ENCODE results near the gene HIVEP2.

Gene HIVEP2

GRCh38 chr6:142886431-142887170, 58.4 kb downstream of the HIVEP2 start:
- TF ChIP-seq CTCF (IDR thresholded peaks at IDR 0.05; ENCODE audit: low read length, missing control alignments): peak; percentile 47
- peak; percentile 72 for DNase-seq (ENCODE audit: low read depth)
- no peak overlapping the region for H3K4me3 ChIP-seq (replicated peaks; ENCODE audit: low read depth, low read length)

DNA sequence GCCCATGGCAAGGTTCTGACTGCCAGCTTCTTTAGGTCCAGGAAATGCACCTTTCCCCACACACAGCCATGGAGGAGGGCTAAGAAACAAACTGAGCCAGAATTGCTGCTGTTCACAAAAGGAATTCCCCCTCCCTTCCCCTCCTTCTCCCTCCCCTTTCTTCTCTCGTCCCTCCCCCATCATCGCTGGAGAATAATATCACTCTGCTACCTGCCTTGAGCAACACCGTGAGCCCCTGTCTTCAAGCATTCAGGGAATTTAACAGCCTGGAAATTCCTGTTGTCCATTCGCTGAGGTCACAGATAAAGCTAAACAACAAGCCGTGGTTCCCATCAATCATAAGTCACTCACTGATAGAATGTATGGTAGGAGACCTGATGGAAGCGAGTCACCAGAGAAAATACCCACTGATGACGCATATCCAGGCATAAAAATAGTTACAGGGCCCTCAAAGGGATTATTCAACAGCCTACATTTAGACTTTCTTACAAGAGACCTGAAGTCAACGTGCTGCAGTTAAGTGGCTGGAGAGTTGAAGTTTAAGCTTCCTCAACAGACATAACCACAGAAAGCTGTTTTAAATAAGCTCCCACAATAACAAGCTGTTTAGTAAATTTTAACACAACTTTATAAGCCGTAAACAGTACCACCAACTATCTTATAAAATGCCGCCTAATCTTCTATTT, 59.7 kb downstream of the HIVEP2 start:
- no peak for TF ChIP-seq CTCF (IDR thresholded peaks at IDR 0.05; ENCODE audit: low read length, missing control alignments)
- DNase-seq (ENCODE audit: low read depth): peak; percentile 99
- peak overlapping the region; percentile 42 for H3K4me3 ChIP-seq (replicated peaks; ENCODE audit: low read depth, low read length)

DNA sequence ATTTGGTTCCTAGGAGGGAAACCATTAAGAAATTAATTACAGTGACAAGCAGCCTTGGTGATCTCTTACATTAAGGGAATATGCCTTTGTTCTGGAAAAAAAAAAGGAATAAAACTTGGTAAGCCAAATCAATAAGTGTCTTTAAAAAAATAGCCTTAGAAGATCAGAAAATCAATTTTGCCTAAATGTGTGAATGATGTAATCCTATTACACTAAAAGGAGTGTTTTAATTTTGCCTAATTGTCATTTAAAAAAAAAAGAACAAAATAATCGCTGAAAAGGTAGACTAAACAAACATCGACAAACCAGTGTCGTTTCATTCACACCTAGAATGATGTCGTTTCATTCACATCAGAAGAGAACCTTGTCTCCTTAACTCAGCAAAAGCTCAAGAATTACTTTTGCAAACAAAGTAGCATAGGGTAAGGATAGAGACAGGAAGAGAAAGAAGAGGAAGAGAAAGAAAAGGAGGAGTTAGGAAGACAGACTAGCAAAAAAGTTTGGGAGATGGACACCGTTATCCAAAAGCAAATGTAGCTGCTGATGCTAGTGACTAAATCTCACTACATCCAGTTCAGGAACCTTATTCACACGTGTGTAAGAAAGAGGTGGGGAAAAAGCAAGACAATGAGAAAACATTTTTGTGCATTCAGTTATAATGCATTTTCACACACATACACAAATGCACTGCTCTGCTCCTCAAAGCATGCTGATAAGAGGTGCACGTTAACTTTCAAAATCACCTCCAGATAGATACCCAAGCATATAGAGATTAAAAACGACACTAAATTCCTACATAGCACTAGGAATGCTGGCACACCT, 60.6 kb downstream of the HIVEP2 start:
- no peak for TF ChIP-seq CTCF (IDR thresholded peaks at IDR 0.05; ENCODE audit: low read length, missing control alignments)
- DNase-seq (ENCODE audit: low read depth): peak; percentile 17
- H3K4me3 ChIP-seq (replicated peaks; ENCODE audit: low read depth, low read length): peak overlapping the region; percentile 42

GRCh38 chr6:142883011-142883410, 62.0 kb downstream of the HIVEP2 start:
- H3K4me3 ChIP-seq (replicated peaks; ENCODE audit: low read depth, low read length): no peak overlapping the region
- TF ChIP-seq CTCF (IDR thresholded peaks at IDR 0.05; ENCODE audit: low read length, missing control alignments): no peak
- peak; percentile 91 for DNase-seq (ENCODE audit: low read depth)

DNA sequence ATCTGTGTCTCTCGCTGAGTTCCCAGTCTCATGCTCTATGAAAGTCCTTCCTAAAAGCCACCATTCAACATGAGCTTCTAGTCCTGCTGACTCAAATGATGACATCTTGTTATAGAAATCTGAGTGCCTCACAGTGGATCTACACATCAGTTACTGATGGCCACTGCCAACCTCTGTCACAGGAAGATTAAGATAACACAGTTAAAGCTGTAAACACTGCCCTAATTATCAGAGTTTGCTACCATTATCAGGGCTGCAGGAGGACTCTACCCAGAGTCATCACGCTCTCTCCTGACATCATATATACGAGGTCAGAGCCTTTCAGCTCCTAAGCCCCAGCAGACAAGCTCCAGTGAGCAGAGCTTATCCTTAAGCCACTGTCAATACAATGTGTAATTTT, 63.2 kb downstream of the HIVEP2 start:
- DNase-seq (ENCODE audit: low read depth): no peak
- no peak for TF ChIP-seq CTCF (IDR thresholded peaks at IDR 0.05; ENCODE audit: low read length, missing control alignments)

GRCh38 chr6:142881290-142881689, 63.7 kb downstream of the HIVEP2 start:
- H3K4me3 ChIP-seq (replicated peaks; ENCODE audit: low read depth, low read length): no peak overlapping the region
- TF ChIP-seq CTCF (IDR thresholded peaks at IDR 0.05; ENCODE audit: low read length, missing control alignments): no peak
- no peak for DNase-seq (ENCODE audit: low read depth)

More for the DNA sequence above, 63.2 kb downstream of the HIVEP2 start:
- H3K4me3 ChIP-seq (replicated peaks; ENCODE audit: low read depth, low read length): no peak overlapping the region
